Cardiac fibroblast (primary cell): Measurements from ENCODE around the gene EIF4H.

Source experiments
- DNase-seq, 2 donors: peaks; one replicate each; pipeline versions ENCODE4 v3.0.0 to v3.0.0-alpha.2; 2010; ENCODE audit warnings: low read depth in 2 of 2
- H3K4me3 ChIP-seq, 2 donors: replicated peaks in 1 of 2; 1 replicate in 1 of 2; 2 replicates in 1 of 2; pipeline ENCODE4 v1.5.1; 2011; ENCODE audit warnings: low read depth in 2 of 2, low read length in 2 of 2, mild to moderate bottlenecking in 2 of 2, moderate library complexity in 1 of 2
- TF ChIP-seq, protein P1 (sequence below): IDR thresholded peaks from one replicate; pipeline ENCODE4 v1.5.1; 2011; ENCODE audit warnings: low read depth, mild to moderate bottlenecking, low read length, inconsistent platforms

Gene EIF4H

DNA sequence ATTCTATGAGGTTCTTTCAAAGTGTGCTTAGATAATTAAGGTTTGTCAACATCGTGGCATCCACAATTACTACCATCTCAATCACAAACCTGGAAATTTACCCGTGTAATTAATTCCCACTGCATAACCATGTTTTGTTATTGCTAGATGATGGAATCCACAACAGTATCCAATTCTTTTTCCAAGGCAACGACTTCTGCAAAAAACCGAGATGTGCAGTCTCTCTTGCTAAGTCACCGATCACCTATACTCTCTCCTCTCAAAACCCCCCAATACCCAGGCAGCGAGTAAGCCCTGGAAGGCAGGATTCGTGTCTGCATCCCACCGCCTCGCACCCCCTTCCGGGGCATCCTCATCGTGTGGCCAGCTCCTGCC, 678 bp upstream of the EIF4H start:
- DNase-seq: no peak
- H3K4me3 ChIP-seq: peak overlapping the region; percentile 59 to 64
- TF ChIP-seq, protein P1, sequence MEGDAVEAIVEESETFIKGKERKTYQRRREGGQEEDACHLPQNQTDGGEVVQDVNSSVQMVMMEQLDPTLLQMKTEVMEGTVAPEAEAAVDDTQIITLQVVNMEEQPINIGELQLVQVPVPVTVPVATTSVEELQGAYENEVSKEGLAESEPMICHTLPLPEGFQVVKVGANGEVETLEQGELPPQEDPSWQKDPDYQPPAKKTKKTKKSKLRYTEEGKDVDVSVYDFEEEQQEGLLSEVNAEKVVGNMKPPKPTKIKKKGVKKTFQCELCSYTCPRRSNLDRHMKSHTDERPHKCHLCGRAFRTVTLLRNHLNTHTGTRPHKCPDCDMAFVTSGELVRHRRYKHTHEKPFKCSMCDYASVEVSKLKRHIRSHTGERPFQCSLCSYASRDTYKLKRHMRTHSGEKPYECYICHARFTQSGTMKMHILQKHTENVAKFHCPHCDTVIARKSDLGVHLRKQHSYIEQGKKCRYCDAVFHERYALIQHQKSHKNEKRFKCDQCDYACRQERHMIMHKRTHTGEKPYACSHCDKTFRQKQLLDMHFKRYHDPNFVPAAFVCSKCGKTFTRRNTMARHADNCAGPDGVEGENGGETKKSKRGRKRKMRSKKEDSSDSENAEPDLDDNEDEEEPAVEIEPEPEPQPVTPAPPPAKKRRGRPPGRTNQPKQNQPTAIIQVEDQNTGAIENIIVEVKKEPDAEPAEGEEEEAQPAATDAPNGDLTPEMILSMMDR: no peak

DNA sequence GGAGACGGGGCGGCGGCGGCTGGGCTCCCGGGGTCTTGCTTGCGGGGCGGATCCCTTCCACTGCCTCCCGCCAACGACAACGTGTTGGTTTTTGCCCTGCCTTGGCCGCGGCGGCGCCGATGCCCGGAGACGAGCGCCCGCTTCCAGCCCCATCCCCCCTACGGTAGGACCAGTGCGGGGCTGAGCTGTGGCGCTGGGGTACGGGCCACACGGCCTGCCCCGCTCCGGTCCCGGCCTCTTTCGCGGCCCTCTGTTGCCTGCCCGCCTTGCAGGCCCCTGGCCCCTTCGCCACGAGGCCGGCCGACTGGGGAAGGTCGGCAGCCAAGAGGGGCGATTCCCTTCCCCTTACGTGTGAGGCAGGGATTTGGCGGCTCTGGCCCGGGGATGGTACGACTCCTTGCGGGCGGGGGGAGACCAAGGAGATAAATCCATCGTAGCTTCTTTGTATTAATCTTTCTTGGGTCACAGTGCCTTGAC, 488 bp downstream of the EIF4H start:
- TF ChIP-seq, protein P1: no peak
- peak overlapping the region; percentile 71 to 84 for H3K4me3 ChIP-seq
- DNase-seq: peak; percentile 50 to 69

DNA sequence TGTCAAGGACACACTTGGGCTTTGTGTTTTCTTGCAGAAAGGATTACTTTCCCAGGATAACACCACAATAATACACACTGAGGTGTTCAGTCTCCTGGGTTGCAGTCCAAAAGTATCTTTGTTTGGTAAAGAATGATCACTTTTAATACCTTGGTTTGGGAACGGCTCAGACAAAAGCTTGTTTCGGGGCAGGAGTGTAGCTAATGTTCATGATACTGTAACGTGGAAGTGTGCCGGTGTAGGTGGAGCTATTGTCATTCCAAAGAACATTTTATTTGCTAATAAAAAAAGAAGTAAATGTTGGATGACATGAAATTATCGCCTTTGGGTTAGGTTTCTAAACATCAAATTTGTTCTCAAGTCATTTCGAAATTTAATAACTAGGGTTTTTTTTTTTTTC, 1.2 kb downstream of the EIF4H start:
- peak overlapping the region; percentile 71 to 84 for H3K4me3 ChIP-seq
- TF ChIP-seq, protein P1: no peak
- no peak for DNase-seq

DNA sequence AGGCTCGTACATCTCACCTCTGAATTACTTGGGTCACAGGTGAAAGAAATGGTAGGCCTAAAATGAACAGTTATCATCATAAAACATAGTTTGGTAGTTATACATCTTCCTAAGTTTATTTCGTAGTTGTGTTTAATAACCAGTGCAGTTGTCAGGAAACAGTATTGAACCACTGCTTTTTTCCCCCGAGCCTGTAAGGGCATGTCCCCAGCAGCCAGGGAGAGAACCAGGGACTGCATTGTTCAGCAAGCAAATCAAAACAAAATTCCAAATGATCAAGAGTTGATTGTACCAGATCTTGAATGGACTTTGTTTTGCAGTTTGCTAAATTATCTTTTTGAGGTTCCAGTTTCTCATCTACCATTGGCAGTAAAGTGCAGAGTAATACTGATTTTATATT, 2.4 kb downstream of the EIF4H start:
- TF ChIP-seq, protein P1: no peak
- no peak for DNase-seq
- no peak overlapping the region for H3K4me3 ChIP-seq

DNA sequence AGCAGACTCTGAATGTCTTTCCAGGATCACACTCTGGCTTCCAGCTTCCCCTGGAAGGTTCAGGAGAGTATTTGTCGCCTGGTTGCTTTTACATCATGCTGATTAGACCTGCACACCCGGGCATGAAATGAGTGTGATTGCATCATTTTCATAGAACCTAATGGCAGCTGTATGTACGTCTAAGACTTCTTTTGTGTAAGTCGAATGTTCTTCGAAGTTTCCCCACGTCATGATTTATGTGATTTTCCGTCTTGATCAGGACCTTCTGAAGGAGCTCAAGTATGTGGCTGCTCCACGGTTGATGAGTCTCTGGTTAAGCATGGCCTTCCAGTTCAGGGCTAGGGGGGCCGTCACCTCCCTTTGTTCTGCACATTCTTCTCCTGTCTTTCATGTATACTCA, 4.5 kb downstream of the EIF4H start:
- no peak overlapping the region for H3K4me3 ChIP-seq
- TF ChIP-seq, protein P1: no peak
- peak; percentile 31 to 59 for DNase-seq

DNA sequence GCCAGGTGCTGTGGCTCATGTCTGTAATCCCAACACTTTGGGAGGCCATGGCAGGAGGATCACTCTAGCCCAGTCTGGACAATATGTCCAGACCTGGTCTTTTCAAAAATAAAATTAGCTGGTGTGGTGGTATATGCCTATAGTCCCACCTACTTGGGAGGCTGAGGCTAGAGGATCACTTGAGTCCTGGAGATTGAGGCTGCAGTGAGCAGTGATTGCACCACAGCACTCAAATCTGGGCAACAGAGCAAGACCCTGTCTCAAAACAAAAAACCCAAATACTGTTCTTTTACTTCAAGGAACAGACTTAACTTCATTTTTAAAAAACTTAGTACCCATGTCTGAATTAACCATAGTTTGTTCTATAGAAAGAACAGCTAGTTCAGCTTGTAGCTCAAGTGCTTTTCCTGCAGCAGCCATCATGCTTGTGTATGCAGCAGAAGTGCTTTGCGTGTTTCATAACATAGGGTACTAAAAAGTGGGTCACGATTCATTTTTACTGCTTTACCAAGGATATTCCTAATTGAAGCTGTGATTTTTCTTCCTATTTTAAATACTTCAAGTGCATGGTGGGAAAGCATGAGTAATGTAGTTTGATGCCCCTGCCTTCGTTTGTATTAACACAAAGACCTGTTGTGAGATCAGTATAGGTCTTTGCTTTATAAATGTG, 5.9 kb downstream of the EIF4H start:
- no peak overlapping the region for H3K4me3 ChIP-seq
- DNase-seq: no peak
- TF ChIP-seq, protein P1: no peak

DNA sequence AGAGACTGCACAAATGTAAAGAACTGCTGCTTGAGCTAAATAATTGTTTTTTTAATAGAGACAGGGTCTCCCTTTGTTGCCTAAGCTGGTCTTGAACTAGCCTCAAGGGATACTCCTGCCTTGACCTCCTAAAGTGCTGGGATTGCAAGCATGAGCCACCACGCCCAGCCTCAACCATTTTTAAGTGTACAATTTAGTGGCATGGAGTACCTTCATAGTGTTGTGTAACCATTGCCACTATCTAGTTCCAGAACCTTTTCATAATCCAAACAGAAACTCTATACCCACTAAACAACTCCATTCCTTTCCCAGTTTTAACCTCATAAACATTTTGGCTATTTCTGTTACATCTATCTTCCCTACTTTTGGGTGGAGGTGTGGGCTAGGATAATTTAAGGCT, 6.7 kb downstream of the EIF4H start:
- H3K4me3 ChIP-seq: no peak overlapping the region
- TF ChIP-seq, protein P1: no peak
- DNase-seq: no peak
